Right kidney (tissue), 1 donor: Measurements from ENCODE around the gene ABCA3.

Experiments
- DNase-seq: peaks from one replicate; pipeline ENCODE4 v3.0.0-alpha.2; 2016

The ABCA3 gene

DNA sequence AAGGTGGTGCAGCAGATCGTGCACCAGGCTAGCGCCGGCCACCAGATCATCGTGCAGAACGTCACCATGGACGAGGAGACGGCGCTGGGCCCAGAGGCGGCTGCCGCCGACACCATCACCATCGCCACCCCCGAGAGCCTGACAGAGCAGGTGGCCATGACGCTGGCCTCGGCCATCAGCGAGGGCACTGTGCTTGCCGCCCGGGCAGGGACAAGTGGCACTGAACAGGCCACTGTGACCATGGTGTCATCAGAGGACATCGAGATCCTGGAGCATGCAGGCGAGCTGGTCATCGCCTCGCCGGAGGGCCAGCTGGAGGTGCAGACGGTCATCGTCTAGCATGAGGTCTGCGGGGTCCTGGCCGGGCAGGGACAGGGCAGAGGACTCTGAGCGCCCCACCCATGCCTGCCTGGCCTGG lies 105.3 kb downstream of the ABCA3 start:
- no peak for DNase-seq

DNA sequence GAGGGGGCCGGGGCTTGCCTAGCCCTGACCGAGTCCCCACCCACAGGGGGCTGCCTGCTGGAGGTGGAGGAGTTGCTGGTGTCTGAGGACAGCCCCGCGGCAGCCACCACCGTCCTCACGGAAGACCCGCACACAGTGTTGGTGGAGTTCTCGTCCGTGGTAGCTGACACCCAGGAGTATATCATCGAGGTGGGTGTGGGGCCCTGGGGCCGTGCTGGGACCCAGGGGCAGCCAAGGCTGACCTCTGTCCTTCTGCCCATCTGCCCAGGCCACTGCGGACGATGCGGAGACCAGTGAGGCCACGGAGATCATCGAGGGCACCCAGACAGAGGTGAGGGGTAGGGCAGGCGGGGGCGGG lies 105.7 kb downstream of the ABCA3 start:
- DNase-seq: no peak

DNA sequence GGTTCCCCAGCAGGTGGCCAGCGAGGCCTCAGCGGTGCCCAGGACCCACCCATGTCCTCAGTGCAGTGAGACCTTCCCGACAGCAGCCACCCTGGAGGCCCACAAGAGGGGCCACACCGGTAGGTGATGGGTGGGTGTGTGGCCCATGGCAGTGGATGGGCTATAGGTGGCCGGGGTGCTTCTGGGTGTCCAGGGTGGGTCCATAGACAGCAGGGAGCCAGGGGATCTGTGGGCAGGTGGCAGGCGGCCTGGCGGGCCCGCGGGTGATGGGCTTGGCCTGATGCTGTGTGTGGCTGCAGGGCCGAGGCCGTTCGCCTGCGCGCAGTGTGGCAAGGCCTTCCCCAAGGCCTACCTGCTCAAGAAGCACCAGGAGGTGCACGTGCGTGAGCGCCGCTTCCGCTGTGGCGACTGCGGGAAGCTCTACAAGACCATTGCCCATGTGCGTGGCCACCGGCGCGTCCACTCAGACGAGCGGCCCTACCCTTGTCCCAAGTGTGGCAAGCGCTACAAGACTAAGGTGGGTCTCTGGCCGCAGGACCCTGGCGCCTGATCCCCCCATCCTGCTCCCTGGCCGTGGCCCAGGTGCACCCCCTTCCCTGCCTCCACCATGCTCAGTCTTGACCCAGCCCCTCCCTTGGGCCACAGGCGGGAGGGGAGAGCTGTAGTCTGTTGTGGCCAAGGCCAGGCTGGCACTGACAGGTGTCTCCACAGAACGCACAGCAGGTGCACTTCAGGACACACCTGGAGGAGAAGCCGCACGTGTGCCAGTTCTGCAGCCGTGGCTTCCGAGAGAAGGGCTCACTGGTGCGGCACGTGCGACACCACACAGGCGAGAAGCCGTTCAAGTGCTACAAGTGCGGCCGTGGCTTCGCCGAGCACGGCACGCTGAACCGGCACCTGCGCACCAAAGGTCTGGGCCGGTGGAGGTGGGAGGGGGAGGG lies 106.4 kb downstream of the ABCA3 start:
- DNase-seq: no peak

DNA sequence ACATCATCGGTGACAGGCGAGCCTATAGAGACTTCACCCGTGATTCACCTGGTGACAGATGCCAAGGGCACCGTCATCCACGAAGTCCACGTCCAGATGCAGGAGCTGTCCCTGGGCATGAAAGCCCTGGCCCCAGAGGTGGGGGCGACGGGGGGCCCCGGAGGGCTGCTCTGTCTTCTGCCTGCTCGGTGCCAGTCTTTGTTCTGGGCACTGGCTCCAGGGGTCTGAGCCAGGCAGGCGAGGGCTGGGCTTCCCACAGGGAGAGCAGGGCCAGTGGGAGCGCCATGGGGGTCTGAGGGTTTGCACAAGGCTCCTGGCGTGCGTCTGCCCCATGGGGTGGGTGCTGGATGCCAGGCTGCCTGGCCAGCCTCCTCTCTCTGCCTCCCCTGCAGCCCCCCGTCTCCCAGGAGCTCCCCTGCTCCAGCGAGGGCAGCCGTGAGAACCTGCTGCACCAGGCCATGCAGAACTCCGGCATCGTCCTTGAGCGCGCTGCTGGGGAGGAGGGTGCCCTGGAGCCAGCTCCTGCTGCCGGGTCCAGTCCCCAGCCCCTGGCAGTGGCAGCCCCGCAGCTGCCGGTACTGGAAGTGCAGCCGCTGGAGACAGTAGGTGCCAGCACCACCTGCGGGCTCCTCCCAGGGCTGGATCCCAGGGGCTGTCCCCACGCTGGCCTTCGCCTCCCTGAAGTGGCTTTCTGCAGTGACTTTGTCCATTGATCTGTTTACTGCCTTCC lies 107.3 kb downstream of the ABCA3 start:
- DNase-seq: no peak

DNA sequence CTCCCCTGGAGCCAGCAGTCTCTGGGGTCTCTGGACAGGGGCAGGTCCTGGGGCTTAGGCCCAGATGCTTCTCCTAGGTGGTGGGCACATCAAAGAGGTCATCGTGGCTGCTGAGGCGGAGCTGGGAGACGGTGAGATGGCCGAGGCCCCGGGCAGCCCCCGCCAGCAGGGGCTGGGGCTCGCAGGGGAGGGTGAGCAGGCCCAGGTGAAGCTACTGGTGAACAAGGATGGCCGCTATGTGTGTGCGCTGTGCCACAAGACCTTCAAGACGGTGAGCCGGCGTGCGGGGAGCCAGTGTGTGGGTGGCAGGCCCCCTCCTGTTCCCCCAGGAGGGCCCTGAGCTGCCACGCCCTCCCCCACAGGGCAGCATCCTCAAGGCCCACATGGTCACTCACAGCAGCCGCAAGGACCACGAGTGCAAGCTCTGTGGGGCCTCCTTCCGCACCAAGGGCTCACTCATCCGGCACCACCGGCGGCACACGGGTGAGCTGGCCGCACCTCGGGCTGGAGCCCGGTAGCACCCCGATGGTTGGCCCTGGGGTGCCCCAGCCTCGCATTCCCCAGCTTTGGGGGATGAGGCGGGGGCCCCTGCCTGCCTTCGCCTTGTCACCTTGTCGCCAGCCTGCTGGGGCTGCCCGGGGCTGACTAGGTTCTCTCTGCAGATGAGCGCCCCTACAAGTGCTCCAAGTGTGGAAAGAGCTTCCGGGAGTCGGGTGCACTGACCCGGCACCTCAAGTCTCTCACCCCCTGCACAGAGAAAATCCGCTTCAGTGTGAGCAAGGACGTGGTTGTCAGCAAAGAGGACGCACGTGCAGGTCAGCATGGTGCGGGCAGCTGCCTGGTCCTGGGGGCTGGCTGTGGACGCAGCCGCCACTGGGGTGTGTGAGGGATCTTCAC lies 108.2 kb downstream of the ABCA3 start:
- no peak for DNase-seq

DNA sequence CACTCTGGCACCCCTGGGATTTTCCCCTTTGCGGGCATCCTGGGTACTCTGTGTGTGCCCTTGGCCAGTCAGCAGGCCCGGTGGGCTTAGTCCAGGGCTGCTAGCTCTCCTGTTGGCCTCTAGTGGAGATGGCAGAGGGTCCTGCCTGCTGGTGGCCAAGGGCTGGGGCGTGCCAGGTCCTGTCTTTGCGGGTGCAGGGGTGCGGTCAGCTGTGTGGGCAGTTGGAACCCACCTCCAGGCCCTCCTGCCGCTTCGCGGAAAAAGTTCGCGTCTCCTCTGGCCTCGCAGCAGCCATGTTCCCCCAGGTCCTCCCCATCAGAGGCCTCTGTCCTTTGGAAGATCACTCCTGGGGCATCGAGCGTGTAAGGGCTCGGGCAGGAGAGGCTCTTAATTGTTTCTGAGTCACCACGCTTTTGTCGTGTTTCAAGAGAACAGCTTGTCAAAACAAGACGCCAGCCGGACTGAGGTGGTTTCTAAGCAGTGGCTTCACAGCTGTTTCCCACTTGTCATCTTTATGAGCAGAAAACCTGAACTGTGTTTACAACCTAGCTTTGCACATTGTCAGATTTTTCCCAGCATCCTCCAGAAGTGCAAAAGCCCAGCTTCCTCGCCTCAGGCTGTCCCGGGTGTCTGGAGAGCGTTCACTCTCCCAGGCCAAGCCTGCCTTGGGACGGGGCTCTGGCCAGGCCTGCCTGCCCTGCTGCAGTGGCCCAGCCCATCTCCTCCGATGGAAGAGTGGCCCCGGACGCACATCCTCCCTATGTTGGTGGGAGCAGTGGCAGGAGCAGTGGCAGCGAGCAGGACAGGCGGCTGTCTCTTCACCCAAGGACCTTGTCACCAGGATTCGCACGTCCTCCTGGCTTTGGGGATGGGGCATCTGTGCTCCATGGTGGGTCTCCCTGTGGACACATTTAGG lies 109.3 kb downstream of the ABCA3 start:
- no peak for DNase-seq

DNA sequence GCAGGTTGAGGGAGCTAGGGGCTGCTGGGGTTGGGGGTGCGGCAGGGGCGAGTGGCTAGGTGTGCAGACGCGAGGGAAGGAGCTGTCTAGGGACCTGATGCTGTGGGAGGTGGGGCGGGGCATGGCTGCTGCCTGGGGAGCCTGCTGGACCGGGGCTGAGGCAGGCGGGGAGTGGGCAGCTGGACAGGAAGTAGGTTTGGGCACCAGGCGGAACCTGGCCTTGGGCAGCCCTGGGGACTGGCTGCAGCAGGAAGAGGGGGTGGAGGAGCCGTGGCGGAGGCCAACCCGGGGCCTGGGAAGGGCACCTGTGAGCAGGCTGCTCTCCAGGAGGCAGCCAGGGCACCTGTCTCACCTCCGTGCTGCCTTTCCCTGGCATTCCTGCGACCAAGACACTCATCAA lies 110.2 kb downstream of the ABCA3 start:
- DNase-seq: no peak

DNA sequence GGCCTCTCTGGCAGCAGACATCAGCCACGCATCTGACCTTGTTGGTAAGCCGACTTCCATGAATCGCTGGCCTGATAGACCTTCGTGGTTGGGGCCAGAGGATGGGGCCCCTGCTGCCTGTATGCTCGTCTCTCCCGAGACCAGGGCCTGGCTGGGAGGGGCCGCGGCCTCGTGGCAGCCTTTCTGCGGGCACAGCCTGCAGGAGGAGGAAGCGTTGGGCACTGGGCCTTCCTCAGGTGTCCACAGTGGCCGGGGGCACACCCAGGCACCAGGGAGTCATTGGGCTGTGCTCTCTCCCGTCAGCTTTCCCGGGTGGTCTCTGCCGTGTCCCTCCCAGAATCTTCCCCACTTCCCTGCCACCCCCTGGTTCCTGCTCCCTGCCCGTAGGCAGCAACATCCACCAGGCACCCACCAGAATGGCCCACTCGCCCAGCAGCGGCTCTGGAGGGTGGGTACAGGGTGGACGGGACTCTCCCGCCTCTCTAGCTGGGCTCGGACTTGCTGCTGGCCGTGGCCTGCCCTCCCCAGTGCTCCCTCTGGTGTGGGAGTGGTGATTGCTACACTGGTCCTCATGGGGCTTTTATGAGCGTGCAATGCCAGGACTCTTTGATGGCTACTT lies 110.8 kb downstream of the ABCA3 start:
- no peak for DNase-seq

DNA sequence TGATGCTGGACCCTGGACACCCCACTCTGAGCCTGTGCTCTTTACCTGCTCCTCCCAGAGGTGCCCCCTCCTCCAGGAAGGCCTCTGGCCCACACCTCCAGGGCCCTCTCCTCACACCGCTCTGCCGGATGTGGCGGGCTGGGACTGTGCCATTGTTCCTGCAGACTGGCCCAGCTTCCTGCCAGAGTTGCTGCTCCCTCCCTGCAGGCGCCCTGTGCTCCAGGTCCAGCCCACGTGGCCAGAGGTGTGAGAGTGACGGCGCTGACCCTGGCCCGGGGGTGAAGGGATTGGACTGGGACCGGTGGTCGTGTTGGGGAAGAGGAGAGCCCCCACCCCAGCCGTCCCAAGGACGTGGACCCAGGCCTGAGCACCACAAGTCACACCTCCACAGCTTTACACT lies 111.4 kb downstream of the ABCA3 start:
- DNase-seq: no peak

DNA sequence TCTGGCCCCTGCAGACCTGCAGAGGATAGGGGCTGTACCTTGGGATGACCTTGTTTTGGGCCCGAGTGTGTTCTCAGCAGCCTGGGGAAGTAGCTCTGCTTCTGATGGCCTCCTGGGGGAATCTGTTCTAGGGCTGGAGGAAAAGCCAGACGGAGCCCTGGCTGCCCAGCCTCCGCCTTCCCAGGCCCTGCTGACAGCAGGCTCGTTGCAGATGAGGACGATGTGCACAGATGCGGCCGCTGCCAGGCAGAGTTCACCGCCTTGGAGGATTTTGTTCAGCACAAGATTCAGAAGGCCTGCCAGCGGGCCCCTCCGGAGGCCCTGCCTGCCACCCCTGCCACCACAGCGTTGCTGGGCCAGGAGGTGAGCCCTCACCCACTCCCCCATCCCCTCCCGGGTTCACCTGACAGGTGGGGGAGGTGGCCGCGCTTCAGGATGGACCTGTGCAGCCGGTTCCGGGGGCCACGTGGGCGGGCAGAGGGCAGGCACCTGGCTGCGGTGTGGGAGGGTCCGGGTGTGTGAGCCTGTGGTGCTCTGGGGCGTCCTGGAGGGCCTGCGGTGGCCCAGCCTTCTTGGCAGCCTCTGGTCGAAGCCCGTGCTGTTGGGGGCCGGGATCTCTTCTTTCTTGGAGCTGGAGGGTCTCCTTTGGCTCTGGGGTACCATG lies 112.2 kb downstream of the ABCA3 start:
- no peak for DNase-seq

DNA sequence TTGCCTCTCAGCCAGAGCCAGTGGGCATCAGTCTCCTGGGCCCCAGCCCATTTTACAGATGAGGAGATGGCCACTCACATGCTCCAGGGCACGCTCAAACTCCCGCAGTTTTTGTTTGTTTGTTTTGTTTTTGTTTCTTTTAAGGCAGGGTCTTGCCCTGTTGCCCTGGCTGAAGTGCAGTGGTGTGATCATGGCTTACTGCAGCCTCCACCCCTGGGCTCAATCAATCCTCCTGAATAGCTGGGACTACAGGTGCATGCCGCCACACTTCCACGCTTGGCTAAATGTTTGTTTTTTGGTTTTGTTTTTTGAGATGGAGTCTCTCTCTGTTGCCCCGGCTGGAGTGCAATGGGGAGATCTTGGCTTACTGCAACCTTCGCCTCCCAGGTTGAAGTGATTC lies 113.6 kb downstream of the ABCA3 start:
- no peak for DNase-seq

DNA sequence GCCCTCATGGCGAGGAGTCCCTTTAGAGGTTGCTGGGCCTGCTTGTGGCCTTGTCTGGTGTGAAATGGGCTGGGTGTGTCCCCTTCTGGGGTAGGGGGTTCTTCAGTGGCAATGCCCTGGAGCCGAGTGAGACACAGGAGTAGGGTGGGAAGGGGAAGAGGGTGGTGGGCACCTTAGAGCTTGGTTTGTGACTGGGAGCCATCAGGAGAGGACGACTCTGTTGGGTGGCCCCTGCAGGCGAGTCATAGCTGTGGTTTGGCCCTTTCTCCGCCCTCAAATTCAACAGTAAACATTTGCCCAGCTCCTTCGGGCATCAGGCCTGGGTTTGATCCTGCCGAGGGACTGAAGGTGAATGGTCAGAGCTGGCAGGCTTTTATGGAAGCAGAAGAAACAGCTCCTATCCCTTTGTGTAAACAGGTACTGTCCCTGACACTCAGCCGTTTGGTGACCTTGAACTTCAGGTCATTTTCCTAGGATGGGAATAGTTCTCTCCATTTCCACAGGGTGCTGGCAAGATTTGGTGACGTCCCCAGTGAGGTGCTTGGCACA lies 114.2 kb downstream of the ABCA3 start:
- DNase-seq: no peak
